NT2/D1 (cell line): ENCODE results near the gene CXCR4.
"Not testable (repeated sequence)": the region's sequence is repeated elsewhere in the genome, so short reads cannot be mapped to it uniquely, and the experiment has no call there.

Source experiments
- DNase-seq: peaks from one replicate; pipeline ENCODE4 v3.0.0-alpha.2; 2011; ENCODE audit warnings: low read depth, low spot score
- H3K27me3 ChIP-seq: 2 replicates; pipeline ENCODE4 v1.6.0; 2011; ENCODE audit warnings: mild to moderate bottlenecking; ENCODE audit not compliant: insufficient read length, insufficient read depth
- H3K36me3 ChIP-seq: 2 replicates; pipeline ENCODE4 v1.6.1; 2011; ENCODE audit warnings: mild to moderate bottlenecking, low read length, mixed read lengths; ENCODE audit not compliant: insufficient read depth, insufficient read length
- H3K4me1 ChIP-seq: 2 replicates; pipeline ENCODE4 v1.5.1; 2011; ENCODE audit not compliant: insufficient read depth, insufficient read length
- H3K4me3 ChIP-seq: 2 replicates; pipeline ENCODE4 v1.5.1; 2011; ENCODE audit warnings: low read depth; ENCODE audit not compliant: insufficient read length
- H3K9ac ChIP-seq: 2 replicates; pipeline ENCODE4 v1.6.0; 2011; ENCODE audit warnings: low read depth; ENCODE audit not compliant: insufficient read length
- H3K9me3 ChIP-seq: 2 replicates; pipeline ENCODE4 v1.5.1; 2011; ENCODE audit warnings: mild to moderate bottlenecking, low read length; ENCODE audit not compliant: insufficient read depth
- SUZ12 ChIP-seq: IDR thresholded peaks from 2 replicates; pipeline ENCODE4 v1.6.1; 2011; ENCODE audit not compliant: insufficient read length, insufficient read depth; ENCODE audit errors: extremely low read depth
- YY1 ChIP-seq: IDR thresholded peaks from 2 replicates; pipeline ENCODE4 v1.6.1; 2011; ENCODE audit not compliant: insufficient read length, insufficient read depth
- ZNF274 ChIP-seq: IDR thresholded peaks from 2 replicates; pipeline ENCODE4 v1.6.1; 2011; ENCODE audit warnings: mild to moderate bottlenecking, low read depth, low read length

The CXCR4 gene

GRCh38 chr2:136086253-136087016, 31.5 kb downstream of the CXCR4 start:
- DNase-seq: no peak
- peaks cover 6% of the 10 kb centered on the region; the same call in 1 of the 2 replicates for H3K9me3 ChIP-seq

DNA sequence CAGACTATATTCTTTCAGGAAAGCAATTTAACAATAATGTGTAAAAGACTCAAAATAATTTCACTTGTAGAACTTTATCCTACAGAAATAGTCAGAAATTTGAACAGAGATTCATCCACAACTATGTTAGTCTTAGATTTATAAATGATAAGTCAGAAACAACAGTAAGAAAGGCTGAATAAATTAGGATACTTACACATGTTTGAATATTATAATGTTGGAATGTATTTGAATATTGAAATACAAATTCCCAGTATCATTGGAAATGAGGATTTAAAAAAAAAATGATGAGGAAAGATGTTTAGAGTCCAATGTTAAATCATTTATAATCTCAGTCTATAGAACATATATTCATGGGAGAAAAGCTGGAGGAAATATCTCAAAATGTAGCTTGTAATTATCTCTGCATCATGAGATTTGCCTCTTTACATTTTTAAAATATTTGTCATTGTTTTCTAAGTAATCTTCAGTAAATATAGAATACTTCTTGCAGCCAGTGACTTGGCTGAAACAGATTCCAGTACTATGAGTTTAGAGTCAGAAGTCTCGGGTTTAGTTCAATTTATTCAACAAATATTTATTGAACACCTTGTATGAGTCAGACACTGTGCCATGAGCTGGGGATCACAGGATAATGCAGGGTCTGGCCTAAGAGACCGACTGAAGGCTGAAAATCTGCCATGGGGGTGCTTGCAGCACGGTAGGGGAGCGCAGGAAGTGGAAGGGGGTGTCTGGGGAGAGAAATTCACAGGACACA, 32.3 kb downstream of the CXCR4 start:
- Histone ChIP-seq H3K9ac (no peak overlapping the region), H3K4me3 (no peak overlapping the region)
- no peak for TF ChIP-seq ZNF274

More at GRCh38 chr2:136086253-136087016, 31.5 kb downstream of the CXCR4 start:
- TF ChIP-seq SUZ12: no peak
- H3K27me3 ChIP-seq: no peaks in the 10 kb centered on the region
- H3K4me3 ChIP-seq: no peak overlapping the region
- no peaks in the 10 kb centered on the region for H3K4me1 ChIP-seq
- no peaks in the 10 kb centered on the region for H3K36me3 ChIP-seq
- H3K9ac ChIP-seq: no peak overlapping the region

GRCh38 chr2:136081582-136082210, 36.3 kb downstream of the CXCR4 start:
- Histone ChIP-seq H3K36me3 (no peaks in the 10 kb centered on the region), H3K9ac (no peak overlapping the region), H3K27me3 (no peaks in the 10 kb centered on the region), H3K4me1 (no peaks in the 10 kb centered on the region), H3K4me3 (no peak overlapping the region), H3K9me3 (no peaks in the 10 kb centered on the region)
- no peak for DNase-seq
- TF ChIP-seq YY1 (no peak), ZNF274 (no peak), SUZ12 (no peak)

More for the DNA sequence above, 32.3 kb downstream of the CXCR4 start:
- Histone ChIP-seq H3K36me3 (no peaks in the 10 kb centered on the region), H3K9me3 (peaks cover 6% of the 10 kb centered on the region; the same call in 1 of the 2 replicates), H3K27me3 (no peaks in the 10 kb centered on the region), H3K4me1 (no peaks in the 10 kb centered on the region)
- no peak for DNase-seq

DNA sequence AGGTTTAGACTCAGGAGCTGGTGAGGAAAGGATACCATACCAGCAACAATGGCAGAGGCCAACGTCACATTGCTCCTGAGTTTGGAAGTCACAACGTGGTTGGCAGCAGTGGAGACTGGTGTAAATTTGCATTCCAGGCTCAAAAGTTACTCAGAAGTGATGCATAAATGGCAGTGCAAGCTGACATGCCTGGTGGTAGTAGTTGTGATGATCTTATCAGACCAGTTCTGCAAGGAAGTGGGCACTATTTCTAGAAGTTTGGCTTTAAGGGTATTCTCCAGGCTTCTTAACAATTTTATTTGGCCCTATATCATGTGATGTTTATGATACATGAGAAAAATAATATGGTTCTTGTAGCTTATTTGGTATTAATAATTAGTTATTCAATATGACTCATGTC, 37.8 kb downstream of the CXCR4 start:
- DNase-seq: no peak
- Histone ChIP-seq H3K36me3 (no peaks in the 10 kb centered on the region), H3K9me3 (no peaks in the 10 kb centered on the region), H3K9ac (no peak overlapping the region), H3K4me1 (no peaks in the 10 kb centered on the region), H3K4me3 (no peak overlapping the region), H3K27me3 (no peaks in the 10 kb centered on the region)
- no peak for TF ChIP-seq ZNF274
- TF ChIP-seq YY1: no peak
- TF ChIP-seq SUZ12: no peak

- no peak overlapping the region for H3K4me3 ChIP-seq
- no peaks in the 10 kb centered on the region for H3K36me3 ChIP-seq
- H3K4me1 ChIP-seq: no peaks in the 10 kb centered on the region
- no peaks in the 10 kb centered on the region; the same call in 1 of the 2 replicates for H3K9me3 ChIP-seq
- no peak for TF ChIP-seq SUZ12
- no peak for TF ChIP-seq YY1
- no peak for TF ChIP-seq ZNF274
- H3K27me3 ChIP-seq: no peaks in the 10 kb centered on the region
- no peak overlapping the region for H3K9ac ChIP-seq
- DNase-seq: no peak
Observed at GRCh38 chr2:136077107-136077506, 40.8 kb downstream of the CXCR4 start.

GRCh38 chr2:136075476-136075875, 42.5 kb downstream of the CXCR4 start:
- Histone ChIP-seq H3K36me3 (no peaks in the 10 kb centered on the region), H3K4me1 (no peaks in the 10 kb centered on the region), H3K9ac (no peak overlapping the region), H3K4me3 (no peak overlapping the region), H3K27me3 (no peaks in the 10 kb centered on the region), H3K9me3 (peaks cover 6% of the 10 kb centered on the region; the same call in 1 of the 2 replicates)
- TF ChIP-seq YY1 (no peak), SUZ12 (no peak), ZNF274 (no peak)
- no peak for DNase-seq

DNA sequence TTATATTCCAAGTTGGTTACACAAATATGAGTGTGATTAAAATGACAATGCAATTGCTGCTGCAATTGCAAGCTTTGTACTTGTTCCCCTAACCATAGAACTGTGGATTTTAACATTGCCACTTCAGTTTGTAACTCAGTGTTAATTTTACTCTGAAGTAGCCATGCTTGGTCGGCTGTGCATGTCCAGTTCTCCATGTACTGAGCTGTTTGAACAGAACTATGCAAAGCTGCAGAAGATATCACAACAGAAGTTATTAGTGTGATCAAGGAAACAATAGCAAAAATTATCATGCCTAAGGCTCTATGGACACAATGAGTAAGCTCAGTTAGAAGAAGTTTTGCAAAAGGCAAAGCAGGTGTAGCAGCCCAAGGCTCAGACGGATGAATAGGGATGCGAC, 45.3 kb downstream of the CXCR4 start:
- Histone ChIP-seq H3K9me3 (peaks cover 6% of the 10 kb centered on the region; the same call in 1 of the 2 replicates), H3K36me3 (no peaks in the 10 kb centered on the region), H3K4me1 (peaks cover under 1% of the 10 kb centered on the region), H3K4me3 (no peak overlapping the region), H3K9ac (no peak overlapping the region), H3K27me3 (no peaks in the 10 kb centered on the region)
- no peak for DNase-seq
- TF ChIP-seq ZNF274: no peak
- TF ChIP-seq SUZ12: no peak
- no peak for TF ChIP-seq YY1

GRCh38 chr2:136071887-136072286, 46.1 kb downstream of the CXCR4 start:
- H3K9me3 ChIP-seq, H3K27me3 ChIP-seq, DNase-seq: not testable (repeated sequence)

More at GRCh38 chr2:136071887-136072286, 46.1 kb downstream of the CXCR4 start:
- not testable (repeated sequence) for H3K36me3 ChIP-seq, H3K4me3 ChIP-seq, H3K9ac ChIP-seq, H3K4me1 ChIP-seq
